HEK293 (cell line): ENCODE measurements around the gene C1orf174.

Source experiments
- CTCF ChIA-PET: fragments of 350-600 bp; formaldehyde crosslinking; extraction: SDS; loops from one replicate; lab custom pipeline; 2021; ENCODE audit warnings: antibody characterized with exemption; lab: Yijun Ruan, JAX
- POLR2A ChIA-PET: fragments of 300-600 bp; formaldehyde crosslinking; extraction: SDS; loops from one replicate; lab custom pipeline; 2020; ENCODE audit warnings: antibody characterized with exemption, inconsistent platforms; lab: Yijun Ruan, JAX
- H3K27ac ChIP-seq: fragments of 200-500 bp; sonication (Bioruptor generic); 2 replicates; pipeline ENCODE4 v1.5.1; 2014; ENCODE audit warnings: low read depth, low read length, control low read depth, inconsistent platforms; ENCODE audit errors: extremely low read depth
- H3K36me3 ChIP-seq, 2 experiments: fragments of 200-500 bp in 1 of 2; sonication (Bioruptor generic) in 1 of 2; 1 replicate in 1 of 2; 2 replicates in 1 of 2; pipeline ENCODE4 v1.5.1; 2014 to 2017; ENCODE audit warnings: inconsistent platforms in 2 of 2, low read length in 2 of 2; ENCODE audit not compliant: control insufficient read depth in 2 of 2, insufficient read depth in 1 of 2
- H3K4me1 ChIP-seq: fragments of 200-500 bp; sonication (Bioruptor generic); 2 replicates; pipeline ENCODE4 v1.5.1; 2014; ENCODE audit warnings: mild to moderate bottlenecking, low read length, inconsistent platforms; ENCODE audit not compliant: control insufficient read depth, insufficient read depth
- H3K4me3 ChIP-seq: 2 replicates; pipeline ENCODE4 v1.5.1; 2011; ENCODE audit warnings: low read depth, mild to moderate bottlenecking, control low read depth, low read length, moderate library complexity
- H3K9me3 ChIP-seq: fragments of 200-500 bp; sonication (Bioruptor generic); 2 replicates; pipeline ENCODE4 v1.5.1; 2014; ENCODE audit warnings: low read depth, low read length, inconsistent platforms; ENCODE audit not compliant: control insufficient read depth, insufficient read depth
- BCL11A ChIP-seq: fragments of 450-650 bp; formaldehyde crosslinking; IDR thresholded peaks from 2 replicates; pipeline ENCODE4 v1.5.1; 2016; ENCODE audit warnings: low read depth, missing biosample characterization, missing genetic modification characterization
- KLF9 ChIP-seq: fragments of 450-650 bp; formaldehyde crosslinking; IDR thresholded peaks from 2 replicates; pipeline ENCODE4 v1.5.1; 2016; ENCODE audit warnings: missing biosample characterization, missing genetic modification characterization, low read depth
- MEIS1 ChIP-seq: sonication (generic); formaldehyde crosslinking; IDR thresholded peaks from 2 replicates; pipeline ENCODE4 v1.8.1; 2022; ENCODE audit warnings: missing genetic modification reagents, mild to moderate bottlenecking, borderline replicate concordance
- PRDM1 ChIP-seq: fragments of 450-650 bp; formaldehyde crosslinking; IDR thresholded peaks from 2 replicates; pipeline ENCODE4; 2016; ENCODE audit warnings: missing biosample characterization, missing genetic modification characterization
- TSHZ1 ChIP-seq: fragments of 450-650 bp; formaldehyde crosslinking; IDR thresholded peaks from 2 replicates; pipeline ENCODE4 v1.5.1; 2016; ENCODE audit warnings: missing biosample characterization, missing genetic modification characterization, borderline replicate concordance
- ZBTB26 ChIP-seq: fragments of 450-650 bp; formaldehyde crosslinking; optimal IDR thresholded peaks from 2 replicates; pipeline ENCODE3; 2016; ENCODE audit warnings: missing biosample characterization, mild to moderate bottlenecking, missing genetic modification characterization
- ZIC2 ChIP-seq: fragments of 450-650 bp; formaldehyde crosslinking; IDR thresholded peaks from 2 replicates; pipeline ENCODE4 v1.5.1; 2016; ENCODE audit warnings: missing biosample characterization, missing genetic modification characterization
- ZNF132 ChIP-seq: fragments of 450-650 bp; formaldehyde crosslinking; IDR thresholded peaks from 2 replicates; pipeline ENCODE4 v1.5.1; 2017; ENCODE audit warnings: missing biosample characterization, missing genetic modification characterization, borderline replicate concordance
- ZNF155 ChIP-seq: fragments of 450-650 bp; formaldehyde crosslinking; IDR thresholded peaks from 2 replicates; pipeline ENCODE4 v1.5.1; 2016; ENCODE audit warnings: missing biosample characterization, missing genetic modification characterization
- ZNF157 ChIP-seq: fragments of 450-650 bp; formaldehyde crosslinking; IDR thresholded peaks from 2 replicates; pipeline ENCODE4 v1.5.1; 2016; ENCODE audit warnings: missing biosample characterization, missing genetic modification characterization
- ZNF169 ChIP-seq: fragments of 450-650 bp; formaldehyde crosslinking; IDR thresholded peaks from 2 replicates; pipeline ENCODE4 v1.5.1; 2016; ENCODE audit warnings: missing biosample characterization, missing genetic modification characterization
- ZNF239 ChIP-seq: fragments of 450-650 bp; formaldehyde crosslinking; IDR thresholded peaks from 2 replicates; pipeline ENCODE4 v1.5.1; 2016; ENCODE audit warnings: missing biosample characterization, missing genetic modification characterization
- ZNF416 ChIP-seq: fragments of 450-650 bp; formaldehyde crosslinking; IDR thresholded peaks from 2 replicates; pipeline ENCODE4 v1.5.1; 2016; ENCODE audit warnings: missing biosample characterization, missing genetic modification characterization
- ZNF426 ChIP-seq: fragments of 450-650 bp; formaldehyde crosslinking; IDR thresholded peaks from 2 replicates; pipeline ENCODE4 v1.5.1; 2017; ENCODE audit warnings: missing biosample characterization, missing genetic modification characterization, mild to moderate bottlenecking, inconsistent platforms, moderate library complexity
- ZNF488 ChIP-seq: fragments of 450-650 bp; formaldehyde crosslinking; IDR thresholded peaks from 2 replicates; pipeline ENCODE4 v1.5.1; 2016; ENCODE audit warnings: missing biosample characterization, missing genetic modification characterization
- ZNF514 ChIP-seq: fragments of 450-650 bp; formaldehyde crosslinking; IDR thresholded peaks from 2 replicates; pipeline ENCODE4 v1.5.1; 2016; ENCODE audit warnings: missing biosample characterization, missing genetic modification characterization
- ZNF555 ChIP-seq: fragments of 450-650 bp; formaldehyde crosslinking; conservative IDR thresholded peaks from 2 replicates; pipeline ENCODE4 v1.5.1; 2017; ENCODE audit warnings: missing biosample characterization, mild to moderate bottlenecking, missing genetic modification characterization, inconsistent platforms
- ZNF558 ChIP-seq: fragments of 450-650 bp; formaldehyde crosslinking; IDR thresholded peaks from 2 replicates; pipeline ENCODE4 v1.5.1; 2016; ENCODE audit warnings: missing biosample characterization, missing genetic modification characterization
- ZNF664 ChIP-seq: fragments of 450-650 bp; formaldehyde crosslinking; IDR thresholded peaks from 2 replicates; pipeline ENCODE4 v1.5.1; 2016; ENCODE audit warnings: missing biosample characterization, missing genetic modification characterization
- ZNF704 ChIP-seq: fragments of 450-650 bp; formaldehyde crosslinking; IDR thresholded peaks from 2 replicates; pipeline ENCODE4 v1.5.1; 2016; ENCODE audit warnings: missing biosample characterization, missing genetic modification characterization

C1orf174 gene

GRCh38 chr1:3858231-3858981 is 41.7 kb downstream of the C1orf174 start:
- ChIA-PET POLR2A (interaction anchor here (1.3 to 2.6 kb wide), 3 partner anchors 14 to 42 kb away, joined by 3 to 12 read pairs (median 3); partner anchors contain the start of gene C1orf174), CTCF (interaction anchor here (0.6 kb wide), 1 partner anchor 49 kb away, joined by 3 read pairs; no protein-coding TSS in a partner anchor)
- TF ChIP-seq KLF9 (tag by site-specific recombination) (no peak), ZNF664 (tag by site-specific recombination) (no peak), ZNF157 (tag by site-specific recombination) (no peak), ZNF488 (tag by site-specific recombination) (no peak), ZNF558 (tag by site-specific recombination) (no peak), ZNF514 (tag by site-specific recombination) (no peak), MEIS1 (CRISPR knock-in tag) (no peak), BCL11A (tag by site-specific recombination) (no peak), ZBTB26 (tag by site-specific recombination) (no peak), ZNF704 (tag by site-specific recombination) (no peak), PRDM1 (no peak), ZNF132 (tag by site-specific recombination) (no peak), ZNF555 (tag by site-specific recombination) (no peak), ZNF169 (no peak), ZNF416 (tag by site-specific recombination) (no peak), ZIC2 (tag by site-specific recombination) (no peak), ZNF239 (tag by site-specific recombination) (no peak), TSHZ1 (tag by site-specific recombination) (no peak), ZNF155 (no peak), ZNF426 (no peak)
- peaks cover 0 to 10% of the 10 kb centered on the region in 2 experiments; a peak in 2 of 3 replicates for H3K36me3 ChIP-seq
- no peaks in the 10 kb centered on the region; the same call in 1 of the 2 replicates for H3K4me1 ChIP-seq
- H3K9me3 ChIP-seq: no peaks in the 10 kb centered on the region
- no peak overlapping the region for H3K27ac ChIP-seq
- peak overlapping the region; percentile 88 for H3K4me3 ChIP-seq
